Measurements from ENCODE around the gene ERC1.

Gene ERC1

DNA sequence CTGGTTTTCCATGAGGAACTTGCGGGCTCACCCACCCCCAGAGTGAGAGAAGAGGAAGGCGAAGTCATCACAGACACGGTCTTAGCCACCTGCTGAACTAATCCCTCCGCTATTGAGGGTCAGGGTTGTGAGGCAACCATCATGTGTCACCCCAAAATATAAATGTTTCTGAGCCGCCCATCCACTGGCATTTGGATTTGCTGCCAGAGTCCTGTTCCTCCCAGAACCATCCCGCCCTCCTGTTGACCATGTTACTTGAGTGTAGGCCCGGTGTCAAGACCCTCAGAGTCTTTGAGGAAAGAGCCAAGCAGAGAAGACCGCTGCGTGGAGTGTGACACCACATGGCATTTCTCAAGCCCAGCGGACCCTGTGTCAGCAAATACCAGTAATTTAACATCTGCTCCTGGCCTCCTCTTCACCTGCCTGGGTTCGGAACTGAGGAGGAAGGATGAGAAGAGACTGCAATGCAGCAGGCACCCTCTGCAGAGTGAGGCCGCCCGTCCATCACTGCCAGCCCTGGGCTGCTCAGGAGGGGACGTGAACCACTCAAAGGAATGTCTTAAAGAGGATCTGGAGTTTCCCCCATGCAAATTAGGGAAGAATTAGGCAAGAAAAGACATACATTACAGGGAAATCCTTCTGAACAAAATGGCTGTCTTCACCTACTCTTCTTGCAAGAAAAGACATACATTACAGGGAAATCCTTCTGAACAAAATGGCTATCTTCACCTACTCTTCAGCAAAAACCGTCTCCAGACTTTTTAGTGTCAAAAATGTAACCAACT, 502.9 kb downstream of the ERC1 start:
- no peak for DNase-seq (ENCODE audit: low spot score)

DNA sequence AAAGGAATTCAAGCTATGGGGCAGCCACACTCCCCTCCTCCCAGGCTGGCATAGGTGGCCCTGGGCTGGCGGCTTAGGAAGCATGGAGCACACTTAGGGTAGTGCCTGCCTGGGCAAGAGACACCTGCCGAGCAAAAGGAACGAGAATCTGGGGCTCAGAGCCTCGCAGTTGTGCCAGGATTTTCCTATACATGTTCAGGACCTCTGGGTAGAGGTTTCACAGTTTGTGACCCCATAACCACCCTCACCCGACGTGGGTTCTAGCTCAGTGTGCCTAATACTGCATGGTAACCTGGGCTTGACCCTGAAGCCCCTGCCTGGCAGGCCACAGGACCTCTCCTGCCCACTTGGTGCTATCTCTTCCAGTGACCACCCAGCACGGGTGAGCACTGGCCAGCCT, 503.8 kb downstream of the ERC1 start:
- no peak for DNase-seq (ENCODE audit: low spot score)

DNA sequence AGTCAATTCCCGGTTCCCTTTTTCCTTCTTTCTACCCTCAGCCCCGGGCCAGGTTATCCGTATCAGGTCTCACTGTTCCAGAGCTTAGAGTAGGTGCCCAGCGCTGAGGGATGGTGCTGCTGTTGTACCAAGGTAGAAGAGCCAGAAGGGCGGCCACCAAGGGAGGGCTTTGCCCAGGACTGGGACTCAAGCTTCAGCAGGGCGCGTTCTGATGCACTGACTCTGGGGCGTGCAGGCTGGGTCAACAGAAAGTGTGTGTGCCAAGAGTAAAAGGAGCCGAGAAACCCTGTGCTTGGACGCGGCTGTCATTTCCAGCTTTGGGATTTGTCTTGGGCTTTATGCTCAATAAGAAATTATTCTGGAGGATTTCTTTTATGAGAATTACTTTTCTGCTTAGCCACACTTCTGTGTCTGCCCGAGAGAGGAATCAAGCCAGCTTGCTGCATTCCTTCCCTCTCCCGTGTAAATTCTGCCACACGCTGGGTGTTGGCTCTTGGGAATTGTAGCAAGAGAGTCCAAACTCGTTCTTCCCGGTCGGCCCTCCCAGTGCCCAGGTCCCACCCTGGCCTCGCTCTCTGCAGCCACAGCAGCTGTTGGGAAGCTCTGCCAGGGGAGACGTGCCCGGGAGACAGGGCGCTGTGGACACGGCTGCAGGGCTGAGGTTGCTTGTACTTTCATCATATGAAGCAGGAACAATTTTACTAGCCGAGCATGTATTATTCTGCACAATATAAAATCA, 505.3 kb downstream of the ERC1 start:
- DNase-seq (ENCODE audit: low spot score), result no peak

DNA sequence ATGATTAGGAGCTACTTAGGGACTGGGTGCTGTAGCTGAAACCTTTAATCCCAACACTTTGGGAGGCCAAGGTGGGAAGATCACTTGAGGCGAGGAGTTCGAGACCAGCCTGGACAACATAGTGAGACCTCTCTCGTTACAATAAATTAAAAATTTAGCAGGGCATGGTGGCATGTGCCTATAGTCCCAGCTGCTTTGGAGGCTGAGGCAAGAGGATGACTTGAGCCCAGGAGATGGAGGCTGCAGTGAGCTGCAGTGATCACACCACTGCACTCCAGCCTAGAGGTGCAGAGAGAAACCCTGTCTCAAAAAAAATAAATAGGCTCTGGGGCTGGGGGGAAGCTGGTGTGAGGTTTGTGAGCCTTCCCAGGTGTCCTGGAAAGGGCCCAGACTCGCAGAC, 506.1 kb downstream of the ERC1 start:
- no peak for DNase-seq (ENCODE audit: low spot score)

DNA sequence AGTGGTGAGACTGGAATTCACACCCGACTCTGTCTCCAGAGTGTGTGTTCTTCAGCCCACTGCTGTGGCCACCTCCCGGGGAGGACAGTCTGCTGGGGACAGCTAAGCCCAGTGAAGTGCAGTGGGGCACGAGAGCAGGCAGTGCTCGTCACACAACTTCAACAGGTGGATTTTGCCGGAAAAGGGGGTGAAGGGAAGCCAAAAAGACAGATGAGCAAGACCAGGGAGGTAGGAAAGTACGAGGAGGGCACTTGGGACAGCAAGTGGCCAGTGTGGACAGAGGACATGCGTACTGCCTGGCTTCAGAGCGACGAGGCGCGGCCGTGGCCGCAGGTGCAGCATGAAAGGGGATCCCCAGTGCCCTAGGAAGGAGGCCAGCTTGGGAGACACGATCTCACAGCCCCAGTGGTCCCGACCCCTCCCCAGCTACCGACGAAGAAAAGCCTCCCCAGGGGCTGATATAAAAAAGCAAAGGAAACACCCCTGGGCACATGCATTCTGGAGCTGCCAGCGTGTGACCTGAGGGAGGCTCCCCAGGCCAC, 507.2 kb downstream of the ERC1 start:
- no peak for DNase-seq (ENCODE audit: low spot score)

DNA sequence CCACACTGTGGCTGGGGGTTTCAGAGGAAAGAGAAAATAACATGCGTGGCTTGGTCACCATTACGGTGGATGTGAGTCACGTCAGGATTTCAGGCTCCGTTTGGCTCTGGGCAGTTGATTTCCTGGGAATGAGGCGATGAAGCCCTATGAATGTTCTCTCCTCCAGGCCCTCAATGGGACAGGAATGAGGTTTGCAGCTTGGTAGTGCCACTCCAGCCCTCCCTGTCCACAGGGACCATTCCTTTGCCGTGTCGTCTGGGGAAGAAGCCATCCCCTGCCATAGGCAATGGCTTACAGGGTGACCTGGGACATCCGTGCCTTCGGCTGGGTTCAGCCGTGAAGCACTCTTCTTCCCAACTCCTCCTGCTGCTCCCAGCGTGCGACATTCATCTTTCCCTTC, 508.3 kb downstream of the ERC1 start:
- DNase-seq (ENCODE audit: low spot score), result no peak

DNA sequence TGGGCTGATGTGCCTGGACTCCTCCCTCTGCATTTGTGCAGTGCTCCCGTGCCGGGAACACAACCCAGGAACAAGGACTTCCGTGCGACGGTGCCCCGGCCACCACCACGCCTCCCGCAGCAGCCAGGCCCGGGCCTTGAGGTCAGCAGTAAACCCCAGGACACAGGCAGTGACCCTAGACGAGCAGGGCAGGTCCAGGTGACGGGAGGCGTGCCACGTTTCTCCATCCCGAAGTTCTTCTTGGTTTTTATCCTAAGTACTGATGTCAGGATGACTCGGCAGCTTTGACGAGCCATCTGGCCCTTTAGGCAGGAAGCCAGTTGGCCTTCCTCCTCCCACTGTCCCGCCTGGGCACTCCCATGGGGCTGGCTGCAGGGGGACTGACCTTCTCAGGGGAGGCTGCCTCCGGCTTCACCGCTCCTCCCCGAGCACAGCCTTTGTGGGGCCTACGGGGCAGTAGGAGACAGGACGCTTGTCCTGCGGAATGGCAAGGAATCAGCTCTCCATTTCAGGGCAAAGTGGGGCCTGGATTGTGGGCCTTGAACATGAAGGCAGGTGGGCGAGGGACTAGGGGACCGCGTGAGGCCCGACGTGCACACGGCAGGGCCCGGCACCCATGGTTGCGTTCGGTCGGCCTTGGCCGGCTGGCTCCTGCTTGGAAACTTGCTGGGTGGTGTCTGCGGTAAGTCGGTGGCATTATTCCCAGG, 509.2 kb downstream of the ERC1 start:
- no peak for DNase-seq (ENCODE audit: low spot score)

DNA sequence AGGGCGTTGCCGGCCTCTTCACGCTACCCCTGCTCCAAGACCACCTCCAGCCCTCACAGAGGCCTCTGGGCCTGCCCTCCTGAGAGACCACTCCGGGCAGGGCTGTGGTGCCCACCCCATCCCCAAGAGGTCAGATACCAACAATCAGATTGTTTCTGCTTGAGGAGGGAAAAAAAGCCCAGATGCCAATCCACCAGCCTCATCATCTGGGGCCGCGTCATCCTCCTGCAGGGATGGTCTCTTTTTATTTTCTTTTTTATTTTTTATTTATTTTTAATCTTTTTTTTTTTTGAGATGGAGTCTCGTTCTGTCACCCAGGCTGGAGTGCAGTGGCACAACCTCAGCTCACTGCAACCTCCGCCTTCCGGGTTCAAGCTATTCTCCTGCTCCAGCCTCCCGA, 510.0 kb downstream of the ERC1 start:
- DNase-seq (ENCODE audit: low spot score), result no peak

DNA sequence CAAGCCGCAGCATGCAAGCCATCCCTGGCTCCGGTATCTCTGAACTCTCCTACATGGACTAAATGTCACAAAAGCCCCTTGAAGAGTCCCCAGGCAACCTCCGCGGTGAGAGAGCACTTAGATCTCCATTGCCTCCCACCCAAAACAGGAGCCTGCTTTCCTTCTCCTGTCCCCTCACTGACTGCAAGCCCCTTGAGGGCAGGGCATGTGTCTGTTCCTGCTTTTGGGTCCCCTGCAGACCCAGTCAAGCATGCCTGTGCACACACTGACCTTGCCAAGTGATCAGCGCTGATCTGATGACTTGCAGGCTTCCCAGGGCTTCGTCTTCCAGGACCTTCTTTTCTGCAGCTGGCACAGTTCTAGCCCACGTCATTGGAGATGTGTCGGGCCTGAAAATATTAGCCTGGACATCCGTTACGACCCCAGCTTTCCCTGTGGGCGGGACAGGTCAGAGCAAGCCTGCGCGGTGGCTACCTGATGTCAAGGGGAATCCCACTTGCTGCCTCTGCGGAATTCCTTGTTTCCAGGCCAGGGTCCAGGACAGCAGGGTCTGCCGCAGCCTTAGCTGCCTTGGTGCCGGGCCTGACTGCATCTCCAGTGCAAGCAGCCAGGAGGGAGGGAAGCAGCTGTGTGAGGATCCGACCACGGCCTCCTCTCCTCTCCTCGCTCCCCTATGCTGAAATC, 510.8 kb downstream of the ERC1 start:
- no peak for DNase-seq (ENCODE audit: low spot score)

DNA sequence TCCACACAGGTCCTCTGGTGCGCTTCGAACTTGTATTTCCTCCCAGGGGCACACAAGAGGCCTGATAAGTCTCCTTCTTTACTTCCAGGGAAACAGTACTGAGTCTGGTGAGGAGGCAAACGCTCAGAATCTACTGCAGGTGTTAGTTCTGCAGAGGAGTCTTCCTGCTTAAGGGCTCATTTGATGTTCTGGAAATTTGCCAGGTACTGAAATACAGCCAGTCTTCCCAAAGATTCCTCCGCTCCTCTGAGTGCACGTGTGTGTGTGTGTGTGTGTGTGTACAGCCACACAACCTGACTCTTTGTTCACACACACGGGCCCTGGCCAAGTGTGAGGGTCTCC, 511.3 kb downstream of the ERC1 start:
- DNase-seq (ENCODE audit: low spot score), result no peak

DNA sequence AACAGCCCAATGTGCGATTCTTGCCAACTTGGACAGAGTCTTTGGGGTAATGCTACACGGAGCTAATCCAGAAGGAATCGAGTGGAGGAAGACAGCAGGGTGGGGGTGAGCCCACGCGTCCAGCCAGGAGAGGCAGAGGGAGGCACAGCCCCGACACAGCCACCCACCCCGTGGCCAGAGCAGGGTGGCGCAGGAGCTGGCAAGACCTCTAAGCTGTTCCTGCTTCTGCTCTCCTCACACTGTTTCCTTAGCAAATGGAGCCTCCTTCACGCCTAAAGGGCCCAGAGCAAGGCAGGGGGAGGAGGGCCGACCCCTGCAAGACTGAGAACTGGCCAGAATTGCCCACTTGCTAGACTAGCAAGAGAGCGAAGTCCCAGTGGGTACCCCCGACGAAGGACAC, 511.8 kb downstream of the ERC1 start:
- no peak for DNase-seq (ENCODE audit: low spot score)

DNA sequence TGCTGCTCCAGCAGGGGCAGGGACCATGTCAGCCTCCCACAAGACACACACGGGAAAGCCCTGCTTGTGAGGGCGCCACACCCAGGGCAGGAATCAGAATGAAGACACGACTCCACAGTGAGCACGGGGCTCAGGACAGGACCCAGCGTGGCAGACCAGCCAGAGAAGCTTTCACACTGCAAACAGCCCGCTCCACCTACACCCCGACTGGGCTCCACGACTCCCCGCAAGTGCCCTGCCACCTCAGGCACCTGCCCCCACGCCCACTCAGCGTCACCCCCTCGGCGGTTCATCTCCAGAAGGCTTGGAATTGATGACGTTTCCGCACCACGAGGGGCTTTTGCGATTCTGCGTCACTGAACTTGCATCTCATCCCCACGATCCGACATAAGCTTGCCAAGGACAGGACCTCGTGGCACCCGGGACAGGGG, 512.3 kb downstream of the ERC1 start:
- DNase-seq (ENCODE audit: low spot score), result no peak

DNA sequence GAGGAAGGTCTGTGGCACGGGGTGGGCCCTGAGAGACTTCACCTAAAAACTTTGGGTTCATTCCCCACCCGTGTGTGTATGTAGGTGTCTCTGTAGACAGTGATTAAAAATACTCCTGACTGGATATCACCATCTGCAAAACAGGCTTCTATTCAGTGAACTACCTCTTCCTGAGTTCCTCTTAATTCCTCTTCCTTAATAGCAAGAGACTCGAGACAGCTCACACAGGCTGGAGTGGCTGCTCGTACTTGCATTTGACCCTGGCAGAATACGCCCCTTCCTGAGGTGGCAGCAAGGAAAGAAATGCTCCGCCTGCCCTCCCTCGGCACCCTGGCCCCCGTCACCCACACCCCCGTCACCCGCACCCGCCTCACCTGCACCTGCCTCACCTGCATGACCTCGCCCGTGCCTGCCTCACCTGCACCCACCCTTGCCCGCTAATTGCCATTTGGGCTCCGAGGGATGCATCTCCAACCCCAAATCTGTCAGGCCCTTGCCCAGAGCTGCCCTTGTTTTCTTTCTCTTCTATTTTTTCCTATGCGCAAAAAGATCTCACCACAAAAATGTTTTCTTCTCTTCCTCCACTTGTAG, 513.4 kb downstream of the ERC1 start:
- no peak for DNase-seq (ENCODE audit: low spot score)

DNA sequence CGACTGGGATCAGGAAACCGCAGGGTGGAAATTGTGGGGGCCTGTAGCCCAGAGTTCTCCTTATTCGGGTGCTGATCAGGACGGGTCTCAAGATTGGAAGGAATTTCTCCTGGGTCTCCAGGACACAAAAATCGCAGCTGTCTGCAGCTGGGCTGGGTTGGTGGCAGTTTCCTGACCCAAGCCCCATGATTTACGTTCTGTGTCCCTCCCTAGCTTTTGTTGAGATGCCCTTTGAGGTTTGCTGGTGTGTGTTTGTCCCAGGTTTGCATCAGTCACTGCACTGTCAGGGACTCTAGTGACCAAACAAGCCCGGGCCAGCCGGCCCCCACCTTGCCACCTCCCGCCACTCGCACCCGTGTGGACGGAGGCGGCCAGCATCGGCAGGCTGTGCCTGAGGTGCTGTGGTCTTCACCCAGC, 513.9 kb downstream of the ERC1 start:
- DNase-seq (ENCODE audit: low spot score), result no peak

DNA sequence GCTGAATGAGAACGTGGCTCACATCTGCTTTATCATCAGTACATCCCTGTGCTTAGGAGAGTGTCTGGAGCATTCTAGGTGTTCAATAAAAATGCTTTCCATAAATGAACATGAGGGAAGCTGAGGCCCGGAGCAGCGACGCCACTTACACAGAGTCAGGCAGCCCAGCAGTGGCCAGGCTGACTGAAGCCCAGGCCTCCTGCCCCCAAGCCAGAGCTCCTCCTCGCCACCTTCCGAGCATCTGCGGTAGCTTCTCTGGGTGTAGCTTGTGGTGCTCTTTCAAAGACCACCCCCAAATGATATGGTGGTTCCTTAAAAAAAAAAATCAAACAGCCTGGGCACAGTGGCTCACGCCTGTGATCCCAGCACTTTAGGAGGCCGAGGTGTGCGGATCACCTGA, 514.6 kb downstream of the ERC1 start:
- DNase-seq (ENCODE audit: low spot score), result no peak

DNA sequence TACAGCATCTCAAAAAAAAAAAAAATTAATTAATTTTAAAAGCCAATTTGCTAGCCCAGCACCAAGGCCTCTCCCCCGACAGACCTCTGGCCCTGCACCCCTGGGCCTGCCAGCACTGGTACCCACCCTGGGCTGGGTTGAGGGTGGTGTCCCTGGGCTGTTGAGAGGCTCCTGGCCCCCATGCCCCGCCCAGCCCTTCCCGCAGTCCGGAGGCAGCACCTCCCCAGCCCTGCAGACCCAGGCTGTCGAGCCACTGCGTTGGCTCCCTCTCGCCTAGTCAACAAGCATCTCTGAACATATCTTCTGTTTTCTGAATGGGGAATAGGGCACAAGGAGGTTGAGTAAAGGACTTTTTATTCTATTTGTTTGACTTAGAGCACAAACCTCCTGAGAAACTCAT, 516.3 kb downstream of the ERC1 start:
- no peak for DNase-seq (ENCODE audit: low spot score)

DNA sequence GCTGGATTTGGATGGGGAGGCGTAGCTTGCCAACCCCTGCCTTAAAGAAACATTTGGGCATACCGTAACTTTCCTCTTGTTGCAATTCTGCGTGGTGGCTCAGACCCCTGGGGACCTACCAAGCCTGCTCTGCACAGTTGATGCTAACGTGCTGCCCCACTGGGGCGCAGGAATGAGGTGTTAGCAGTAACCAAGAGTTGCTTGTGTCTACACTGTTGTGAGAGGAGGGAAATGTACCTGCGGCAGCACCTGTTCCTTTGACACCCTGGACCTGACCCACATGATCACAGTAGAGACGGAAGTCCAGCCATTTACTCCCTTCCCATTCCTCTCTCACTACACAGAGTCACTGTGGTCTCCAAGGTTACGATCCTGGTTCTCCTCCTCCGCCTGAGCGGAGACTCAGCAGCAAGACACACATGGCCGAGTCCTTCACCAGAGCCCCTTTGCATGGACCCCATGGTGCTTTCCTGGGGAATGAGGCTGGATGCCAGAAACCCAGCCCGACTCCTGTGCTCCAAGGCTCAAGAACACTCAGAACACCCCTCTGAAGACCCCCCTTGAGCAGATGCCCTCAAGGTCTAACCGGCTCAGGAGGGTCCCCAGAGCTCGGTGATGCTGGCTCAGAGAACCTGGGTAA, 518.5 kb downstream of the ERC1 start:
- no peak for DNase-seq (ENCODE audit: low spot score)

DNA sequence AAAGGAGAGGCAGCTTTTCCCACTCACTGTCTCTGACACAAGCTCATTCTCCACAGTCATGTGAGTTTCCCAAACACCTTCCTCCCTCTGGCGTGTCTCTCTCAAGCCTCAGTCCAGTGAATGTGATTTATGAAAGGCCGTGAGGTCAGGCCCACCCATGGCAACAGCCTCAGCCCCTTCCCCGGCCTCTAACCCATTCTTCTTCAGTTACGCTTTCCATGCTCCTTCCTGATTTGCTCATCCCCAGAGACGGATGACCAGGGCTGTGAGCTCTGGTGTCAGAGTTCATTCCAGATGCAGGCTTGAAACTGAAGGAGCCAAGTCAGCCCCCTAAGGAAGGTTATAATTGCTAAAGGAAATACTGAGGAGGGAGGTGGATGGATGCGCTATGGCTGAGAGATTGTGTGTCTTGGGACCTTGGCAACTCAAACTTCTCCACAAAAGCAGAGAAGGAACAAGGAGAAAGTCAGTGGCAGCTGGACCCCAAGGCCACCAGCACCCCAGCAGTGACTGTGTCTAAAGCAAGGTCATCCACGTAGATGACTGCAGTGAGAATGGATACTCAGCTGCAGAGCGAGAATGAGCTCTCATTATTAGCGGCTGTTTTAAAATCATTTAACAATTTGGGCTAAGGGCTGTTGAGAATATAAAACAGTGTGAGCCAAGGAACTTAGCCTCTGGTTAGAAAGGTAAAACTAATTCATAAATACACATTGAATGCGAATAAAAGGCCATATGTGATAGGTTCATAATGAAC, 519.2 kb downstream of the ERC1 start:
- DNase-seq (ENCODE audit: low spot score), result no peak

DNA sequence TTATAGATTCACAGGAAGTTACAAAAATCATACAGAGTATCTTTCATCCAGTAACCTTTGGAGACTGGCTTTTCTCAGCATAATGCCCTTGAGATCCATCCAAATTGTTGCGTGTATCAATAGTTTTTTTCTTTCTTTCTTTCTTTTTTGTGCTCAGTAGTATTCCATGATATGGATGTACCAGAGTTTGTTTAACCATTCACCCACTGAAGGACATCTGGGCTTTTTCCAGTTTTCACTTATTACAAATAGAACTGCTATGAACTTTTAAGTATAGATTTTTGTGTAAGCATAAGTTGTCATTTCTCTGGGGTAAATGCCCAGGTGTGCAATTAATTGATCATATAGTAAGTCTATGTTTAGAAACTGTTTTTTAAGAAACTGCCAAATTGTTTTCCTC, 524.0 kb downstream of the ERC1 start:
- no peak for DNase-seq (ENCODE audit: low spot score)

DNA sequence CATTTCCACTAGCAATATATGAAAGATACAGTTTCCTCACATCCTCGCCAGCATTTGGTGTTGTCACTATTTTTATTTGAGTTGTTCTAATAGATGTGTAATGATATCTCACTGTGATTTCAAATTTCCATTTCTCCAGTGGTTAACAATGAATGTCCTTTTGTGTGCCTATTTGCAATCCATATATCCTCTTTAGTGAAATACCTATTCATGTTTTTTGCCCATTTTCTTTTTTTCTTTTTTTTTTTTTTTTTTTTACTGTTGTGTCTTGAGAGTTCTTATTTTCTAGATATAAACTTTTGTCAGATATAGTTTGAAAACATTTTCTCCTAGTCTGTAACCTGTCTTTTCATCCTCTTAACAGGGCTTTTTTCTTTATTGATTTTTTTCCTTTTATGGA, 524.4 kb downstream of the ERC1 start:
- no peak for DNase-seq (ENCODE audit: low spot score)

DNA sequence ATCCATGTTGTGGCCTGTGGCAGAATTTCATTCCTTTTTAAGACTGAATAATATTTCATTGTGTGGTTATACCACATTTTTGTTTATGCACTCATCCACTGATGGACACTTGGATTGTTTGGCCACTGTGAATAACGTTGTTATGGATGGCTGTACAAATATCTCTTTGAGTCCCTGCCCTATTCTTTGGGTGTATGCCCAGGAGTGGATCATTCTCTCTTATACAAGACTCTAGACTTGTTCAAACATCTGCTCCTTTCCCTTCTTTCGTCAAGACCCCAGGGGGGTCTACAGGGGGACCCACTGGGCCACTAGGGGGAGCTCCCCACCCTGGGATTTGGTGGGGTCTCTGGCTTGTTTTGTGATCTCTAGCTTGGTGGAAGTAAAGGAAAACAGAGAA, 526.0 kb downstream of the ERC1 start:
- DNase-seq (ENCODE audit: low spot score), result peak; percentile 77

Data from NAMALWA (cell line).